HepG2 (cell line): ENCODE data around the gene NINL. TPM values are rescaled to one million over a fixed set of nuclear protein-coding genes. Genes with fewer than 3 reads are reported as not detected.

ENCODE experiments used
- ATF6 ChIP-seq: sonication (generic); formaldehyde crosslinking; conservative IDR thresholded peaks from 2 replicates; pipeline ENCODE4 v1.4.0; 2020; ENCODE audit warnings: missing genetic modification reagents
- BATF2 ChIP-seq: sonication (generic); formaldehyde crosslinking; IDR thresholded peaks from 2 replicates; pipeline ENCODE4 v1.8.0; 2022; ENCODE audit warnings: mild to moderate bottlenecking, missing genetic modification reagents, moderate library complexity
- DMAP1 ChIP-seq: IDR thresholded peaks from 2 replicates; pipeline ENCODE4 v1.6.1; 2016
- ETV6 ChIP-seq: sonication (generic); formaldehyde crosslinking; conservative IDR thresholded peaks from 2 replicates; pipeline ENCODE4 v1.4.0; 2020; ENCODE audit warnings: missing genetic modification reagents
- FOXA3 ChIP-seq: IDR thresholded peaks from 2 replicates; pipeline ENCODE4 v1.6.1; 2016; ENCODE audit warnings: missing genetic modification reagents, missing compliant biosample characterization
- HIVEP1 ChIP-seq: sonication (generic); formaldehyde crosslinking; IDR thresholded peaks from 2 replicates; pipeline ENCODE4 v1.4.0; 2020; ENCODE audit warnings: mild to moderate bottlenecking, missing genetic modification reagents
- IRF2 ChIP-seq: IDR thresholded peaks from 2 replicates; pipeline ENCODE4 v1.6.1; 2018; ENCODE audit warnings: missing genetic modification reagents, missing compliant biosample characterization
- MLLT10 ChIP-seq: sonication (generic); formaldehyde crosslinking; IDR thresholded peaks from 2 replicates; pipeline ENCODE4 v1.4.0; 2020; ENCODE audit warnings: missing genetic modification reagents
- MXD3 ChIP-seq: IDR thresholded peaks from 2 replicates; pipeline ENCODE4 v1.6.1; 2016; ENCODE audit warnings: mild to moderate bottlenecking, missing biosample characterization, missing genetic modification reagents
- NR2F6 ChIP-seq, 2 experiments: IDR thresholded peaks; 2 replicates each; pipeline ENCODE4 v1.6.1; 2016; ENCODE audit warnings: antibody characterized with exemption in 1 of 2, mild to moderate bottlenecking in 1 of 2
- PBX2 ChIP-seq: IDR thresholded peaks from 2 replicates; pipeline ENCODE4 v1.6.1; 2016; ENCODE audit warnings: control low read depth
- PHF21A ChIP-seq: sonication (generic); formaldehyde crosslinking; IDR thresholded peaks from 2 replicates; pipeline ENCODE4 v1.5.0; 2020; ENCODE audit warnings: mild to moderate bottlenecking, missing genetic modification reagents
- PPARG ChIP-seq: conservative IDR thresholded peaks from 2 replicates; pipeline ENCODE4 v1.6.1; 2016; ENCODE audit warnings: missing biosample characterization, missing genetic modification reagents
- REL ChIP-seq: sonication (generic); formaldehyde crosslinking; conservative IDR thresholded peaks from 2 replicates; pipeline ENCODE4 v1.8.0; 2022; ENCODE audit warnings: mild to moderate bottlenecking, missing genetic modification reagents, moderate library complexity
- TBL1XR1 ChIP-seq: fragments of 150-350 bp; IDR thresholded peaks from 2 replicates; pipeline ENCODE4 v1.6.1; 2014; ENCODE audit warnings: borderline replicate concordance, low read length; ENCODE audit not compliant: partially characterized antibody
- TOE1 ChIP-seq: sonication (generic); formaldehyde crosslinking; IDR thresholded peaks from 2 replicates; pipeline ENCODE4 v1.4.0; 2020; ENCODE audit warnings: mild to moderate bottlenecking, missing genetic modification reagents
- ZFP82 ChIP-seq: sonication (generic); formaldehyde crosslinking; IDR thresholded peaks from 2 replicates; pipeline ENCODE4 v1.5.1; 2020; ENCODE audit warnings: mild to moderate bottlenecking, missing genetic modification reagents, borderline replicate concordance
- ZNF280D ChIP-seq: sonication (generic); formaldehyde crosslinking; IDR thresholded peaks from 2 replicates; pipeline ENCODE4 v1.5.1; 2020; ENCODE audit warnings: mild to moderate bottlenecking, missing genetic modification reagents
- ZNF292 ChIP-seq: sonication (generic); formaldehyde crosslinking; IDR thresholded peaks from 2 replicates; pipeline ENCODE4 v1.8.1; 2022; ENCODE audit warnings: mild to moderate bottlenecking, low read depth, missing genetic modification reagents, borderline replicate concordance
- ZNF572 ChIP-seq: sonication (generic); formaldehyde crosslinking; IDR thresholded peaks from 2 replicates; pipeline ENCODE4 v1.5.1; 2020; ENCODE audit warnings: mild to moderate bottlenecking, missing genetic modification reagents
- ZNF691 ChIP-seq: sonication (generic); formaldehyde crosslinking; IDR thresholded peaks from 2 replicates; pipeline ENCODE4 v1.4.0; 2020; ENCODE audit warnings: missing genetic modification reagents, low read depth, mild to moderate bottlenecking, borderline replicate concordance
- ZNF782 ChIP-seq: sonication (generic); formaldehyde crosslinking; IDR thresholded peaks from 2 replicates; pipeline ENCODE4 v1.4.0; 2020; ENCODE audit warnings: missing genetic modification reagents, mild to moderate bottlenecking, borderline replicate concordance
- polyA plus RNA-seq, 8 experiments: library from polyadenylated mRNA; depleted of rRNA in 3 of 8; stranded (reverse) in 7 of 8; unstranded in 1 of 8; fragments of >200 nt; fragmentation: Illumina TruSeq in 4 of 8; extraction: Trizol in 4 of 8; gene quantifications; 2 replicates each; pipeline versions ENCODE4 v1.2.1 to v1.2.3, GENCODE V29; 2011 to 2016; ENCODE audit warnings: low read depth in 4 of 8, missing spikeins in 1 of 8, mixed read lengths in 1 of 8; ENCODE audit not compliant: insufficient read depth in 1 of 8
- total RNA-seq, 5 experiments: library from RNA; depleted of rRNA; stranded (reverse); fragments of >200 nt; fragmentation: Illumina TruSeq; extraction: Trizol; gene quantifications; 2 replicates each; pipeline ENCODE4 v1.2.3, GENCODE V29; 2016; ENCODE audit warnings: low read depth in 1 of 5

Gene NINL
- total and polyA plus RNA-seq, 2 of the 13 experiments (the other 11 are each of a cell fraction or from before 2014, with no cell fraction given): 32.3 to 34.3 TPM

- TF ChIP-seq ZNF280D: peak; percentile 73; the same call in 1 of the 2 replicates
- 0 out of 2 replicates have a peak, but pooled peaks have one; percentile 11 for TF ChIP-seq DMAP1
- TF ChIP-seq HIVEP1 (CRISPR knock-in tag): no peak
- TF ChIP-seq PBX2 (CRISPR knock-in tag): no peak
- TF ChIP-seq REL (CRISPR knock-in tag): no peak
- TF ChIP-seq MLLT10 (CRISPR knock-in tag): no peak
- peak; percentile 85; the same call in 1 of the 2 replicates for TF ChIP-seq ZNF292
- TF ChIP-seq MXD3 (CRISPR knock-in tag): no peak
- TF ChIP-seq TOE1 (CRISPR knock-in tag): no peak
- TF ChIP-seq ZNF691 (CRISPR knock-in tag): 0 out of 2 replicates have a peak, but pooled peaks have one; percentile 19
- peak; percentile 70 for TF ChIP-seq PHF21A (CRISPR knock-in tag)
- TF ChIP-seq ATF6: no peak
- no peak for TF ChIP-seq BATF2 (CRISPR knock-in tag)
- TF ChIP-seq ZNF572 (CRISPR knock-in tag): no peak; the same call in 1 of the 2 replicates
- TF ChIP-seq PPARG: no peak
- no peak; the same call in 1 of the 2 replicates for TF ChIP-seq FOXA3 (CRISPR knock-in tag)
- peak; percentile 31 for TF ChIP-seq TBL1XR1
- TF ChIP-seq ETV6: no peak
- 0 out of 2 replicates have a peak, but pooled peaks have one; percentile 8 for TF ChIP-seq ZNF782 (CRISPR knock-in tag)
- peak; percentile 42; the same call in 1 of the 2 replicates for TF ChIP-seq IRF2 (CRISPR knock-in tag)
- no peak for TF ChIP-seq ZFP82
- peak; percentile 88 for TF ChIP-seq NR2F6 (IDR thresholded peaks at IDR 0.05)
- peak; percentile 88 for TF ChIP-seq NR2F6 (CRISPR knock-in tag; IDR thresholded peaks at IDR 0.05)
Observed at GRCh38 chr20:25579081-25579770, 6.1 kb downstream of the NINL start (continued).
